H1 (cell line): ENCODE data around the gene DARS1. TPM values are rescaled to one million over a fixed set of nuclear protein-coding genes. Genes with fewer than 3 reads are reported as not detected.

Experiments used
- CTCF ChIA-PET: fragments of 300-600 bp; sonication (Branson Sonifier 250); formaldehyde crosslinking; loops from one replicate; lab custom pipeline; 2021; ENCODE audit not compliant: partially characterized antibody; lab: Charles Lee
- POLR2A ChIA-PET: fragments of 300-600 bp; sonication (Branson Sonifier 250); formaldehyde crosslinking; loops from one replicate; lab custom pipeline; 2021; ENCODE audit warnings: inconsistent platforms; ENCODE audit not compliant: partially characterized antibody; lab: Charles Lee
- DNase-seq, 2 experiments: peaks; one replicate each; pipeline versions ENCODE4 v3.0.0 to v3.0.0-alpha.2; 2010 to 2022; ENCODE audit warnings: low spot score in 2 of 2, low read depth in 1 of 2, mixed read lengths in 1 of 2
- FAIRE-seq: peaks from 2 replicates; lab custom pipeline; 2011; peaks lifted over from hg19 to GRCh38; lab: Jason Lieb, UNC
- H2AFZ ChIP-seq: 2 replicates; pipeline ENCODE4 v1.8.1; 2012; ENCODE audit warnings: low read length, inconsistent platforms
- H2AK5ac ChIP-seq: 2 replicates; pipeline ENCODE4 v1.6.1; 2013; ENCODE audit warnings: low read depth, low read length
- H2BK120ac ChIP-seq: replicated peaks from 2 replicates; pipeline ENCODE3; 2013; ENCODE audit warnings: low read depth, low read length, inconsistent platforms
- H2BK12ac ChIP-seq: 2 replicates; pipeline ENCODE4 v1.6.1; 2013; ENCODE audit warnings: low read depth, low read length
- H2BK15ac ChIP-seq: 2 replicates; pipeline ENCODE4 v1.6.1; 2013; ENCODE audit warnings: low read length
- H2BK20ac ChIP-seq: 2 replicates; pipeline ENCODE4 v1.6.1; 2013; ENCODE audit warnings: low read length
- H2BK5ac ChIP-seq: 2 replicates; pipeline ENCODE4 v1.6.1; 2013; ENCODE audit warnings: low read depth, low read length
- H3K14ac ChIP-seq: 2 replicates; pipeline ENCODE4 v1.6.1; 2013; ENCODE audit warnings: inconsistent platforms; ENCODE audit not compliant: insufficient read length
- H3K18ac ChIP-seq: 2 replicates; pipeline ENCODE4 v1.6.1; 2013; ENCODE audit warnings: low read length; ENCODE audit errors: extremely low read depth
- H3K23ac ChIP-seq: 2 replicates; pipeline ENCODE4 v1.6.1; 2013; ENCODE audit warnings: inconsistent platforms; ENCODE audit not compliant: insufficient read length
- H3K23me2 ChIP-seq: 2 replicates; pipeline ENCODE4 v1.6.1; 2013; ENCODE audit warnings: low read depth, low read length
- H3K27ac ChIP-seq: 2 replicates; pipeline ENCODE4 v1.6.1; 2011; ENCODE audit warnings: low read depth, low read length, inconsistent platforms
- H3K27me3 ChIP-seq, 4 experiments: replicated peaks in 1 of 4; 1 replicate in 1 of 4; 2 replicates in 3 of 4; pipeline versions ENCODE4 v1.6.1 to v1.8.1; 2011 to 2013; ENCODE audit warnings: low read length in 3 of 4, mild to moderate bottlenecking in 3 of 4, inconsistent platforms in 2 of 4, mixed read lengths in 2 of 4, moderate library complexity in 1 of 4; ENCODE audit not compliant: control insufficient read depth in 3 of 4, insufficient read depth in 3 of 4; ENCODE audit errors: extremely low read depth in 1 of 4
- H3K36me3 ChIP-seq, 4 experiments: 2 replicates each; pipeline versions ENCODE4 v1.6.1 to v1.8.1; 2011 to 2013; ENCODE audit warnings: mild to moderate bottlenecking in 4 of 4, low read length in 3 of 4, moderate library complexity in 2 of 4, control low read depth in 1 of 4, inconsistent platforms in 1 of 4; ENCODE audit not compliant: insufficient read depth in 4 of 4, control insufficient read depth in 2 of 4
- H3K4ac ChIP-seq: replicated peaks from 2 replicates; pipeline ENCODE3; 2013; ENCODE audit warnings: low read length, low read depth, mixed read lengths, inconsistent platforms; ENCODE audit not compliant: insufficient read length
- H3K4me1 ChIP-seq, 4 experiments: replicated peaks in 1 of 4; 1 replicate in 1 of 4; 2 replicates in 3 of 4; pipeline versions ENCODE4 v1.6.1 to v1.8.1; 2011 to 2013; ENCODE audit warnings: low read length in 3 of 4, inconsistent platforms in 2 of 4, mixed read lengths in 1 of 4; ENCODE audit not compliant: insufficient read depth in 4 of 4, control insufficient read depth in 3 of 4
- H3K4me2 ChIP-seq, 2 experiments: 2 replicates each; pipeline versions ENCODE4 v1.6.1 to v1.8.1; 2011 to 2013; ENCODE audit warnings: low read depth in 2 of 2, low read length in 2 of 2, control low read depth in 1 of 2, inconsistent platforms in 1 of 2, mild to moderate bottlenecking in 1 of 2; ENCODE audit not compliant: insufficient read depth in 1 of 2
- H3K4me3 ChIP-seq, 4 experiments: fragments of 200-600, 300-600 bp in 1 of 4; sonication (generic), shearing (Covaris generic), sonication (Bioruptor Twin) in 1 of 4; 2 replicates each; pipeline versions ENCODE4 v1.5.1 to v1.8.1; 2011 to 2016; ENCODE audit warnings: low read length in 4 of 4, low read depth in 3 of 4, control low read depth in 2 of 4, inconsistent platforms in 2 of 4, mild to moderate bottlenecking in 2 of 4, mixed read lengths in 1 of 4, moderate library complexity in 1 of 4; ENCODE audit not compliant: insufficient read depth in 2 of 4; ENCODE audit errors: extremely low read depth in 1 of 4
- H3K56ac ChIP-seq: replicated peaks from 2 replicates; pipeline ENCODE3; 2013; ENCODE audit warnings: low read depth, mild to moderate bottlenecking, mixed read lengths, low read length, inconsistent platforms; ENCODE audit not compliant: insufficient read length
- H3K79me1 ChIP-seq: 2 replicates; pipeline ENCODE4 v1.6.1; 2013; ENCODE audit warnings: low read depth, low read length, control low read depth
- H3K79me2 ChIP-seq, 2 experiments: 2 replicates each; pipeline versions ENCODE4 v1.6.1 to v1.8.1; 2012 to 2013; ENCODE audit warnings: low read length in 2 of 2, mild to moderate bottlenecking in 2 of 2, inconsistent platforms in 1 of 2; ENCODE audit not compliant: insufficient read depth in 2 of 2, control insufficient read depth in 1 of 2
- H3K9ac ChIP-seq, 4 experiments: replicated peaks in 1 of 4; 1 replicate in 1 of 4; 2 replicates in 3 of 4; pipeline versions ENCODE4 v1.6.1 to v1.8.1; 2011 to 2013; ENCODE audit warnings: low read depth in 3 of 4, low read length in 3 of 4, control low read depth in 2 of 4, mild to moderate bottlenecking in 2 of 4, moderate library complexity in 2 of 4, inconsistent platforms in 1 of 4; ENCODE audit errors: extremely low read depth in 1 of 4
- H3K9me3 ChIP-seq, 2 experiments: 2 replicates each; pipeline versions ENCODE4 v1.6.1 to v1.8.1; 2012 to 2013; ENCODE audit warnings: mild to moderate bottlenecking in 2 of 2, moderate library complexity in 2 of 2, control low read depth in 1 of 2, inconsistent platforms in 1 of 2, low read depth in 1 of 2, low read length in 1 of 2, mixed read lengths in 1 of 2; ENCODE audit not compliant: insufficient read depth in 2 of 2
- H4K20me1 ChIP-seq, 2 experiments: replicated peaks in 1 of 2; 2 replicates each; pipeline versions ENCODE3 to v1.8.1; 2011 to 2013; ENCODE audit warnings: inconsistent platforms in 2 of 2, low read length in 2 of 2, mild to moderate bottlenecking in 1 of 2; ENCODE audit not compliant: insufficient read depth in 2 of 2, control insufficient read depth in 1 of 2
- H4K5ac ChIP-seq: 2 replicates; pipeline ENCODE4 v1.6.1; 2013; ENCODE audit warnings: low read length, low read depth, mixed read lengths, inconsistent platforms; ENCODE audit not compliant: insufficient read length
- H4K8ac ChIP-seq: 2 replicates; pipeline ENCODE4 v1.8.0; 2013; ENCODE audit warnings: mild to moderate bottlenecking, moderate library complexity, low read length, inconsistent platforms; ENCODE audit not compliant: insufficient read depth; ENCODE audit errors: extremely low read depth
- H4K91ac ChIP-seq: replicated peaks from 2 replicates; pipeline ENCODE3; 2013; ENCODE audit warnings: low read length, mixed read lengths, inconsistent platforms; ENCODE audit not compliant: insufficient read length
- CEBPB ChIP-seq: IDR thresholded peaks from 2 replicates; pipeline ENCODE4 v1.6.1; 2012; ENCODE audit warnings: low read depth, low read length
- WGBS, 2 experiments: shearing (Covaris generic) in 1 of 2; methylation state at CpG; one replicate each; pipeline versions ENCODE4 v1.1.6 to v1.1.7; 2013 to 2015; ENCODE audit warnings: low lambda C conversion rate in 2 of 2, mixed read lengths in 2 of 2, inconsistent platforms in 1 of 2, low coverage in 1 of 2, missing lambda C conversion rate in 1 of 2; ENCODE audit not compliant: insufficient replicate concordance in 2 of 2, insufficient coverage in 1 of 2, insufficient read length in 1 of 2; ENCODE audit errors: extremely low coverage in 1 of 2, missing lambda C conversion rate in 1 of 2; 5-methylcytosine and 5-hydroxymethylcytosine counted together
- polyA plus RNA-seq, 7 experiments: library from polyadenylated mRNA; depleted of rRNA in 3 of 7; stranded (reverse) in 5 of 7; unstranded in 2 of 7; fragments of >200 nt in 5 of 7; fragments of 200-250 nt in 2 of 7; gene quantifications; 1 replicate in 5 of 7; 2 replicates in 1 of 7; 4 replicates in 1 of 7; pipeline versions ENCODE4 v1.2.1 to v1.2.3, GENCODE V29; 2011 to 2013; ENCODE audit warnings: missing spikeins in 2 of 7, mixed read lengths in 2 of 7
- total RNA-seq: library from RNA; stranded (reverse); fragmentation: NEBNext Ultra II Directional; extraction: Animal tissue kit (Norgen Biotek cat#: 25700); gene quantifications from 2 replicates; pipeline ENCODE4 v1.2.1, GENCODE V29; 2021

DARS1 gene
- total and polyA plus RNA-seq, 2 of the 8 experiments (the other 6 are each of a cell fraction or from before 2014, with no cell fraction given), result 61.7 to 85.9 TPM

- Histone ChIP-seq H2AK5ac (no peak overlapping the region), H3K27me3 (no peaks in the 10 kb centered on the region), H4K8ac (no peak overlapping the region), H3K9ac (no peak overlapping the region), H3K9me3 (no peaks in the 10 kb centered on the region), H3K4me2 (no peak overlapping the region), H3K79me1 (no peaks in the 10 kb centered on the region), H2BK120ac (no peak overlapping the region), H3K23me2 (no peaks in the 10 kb centered on the region), H2BK12ac (no peak overlapping the region), H2AFZ (no peak overlapping the region)
- FAIRE-seq, result no peak
- WGBS, 2 experiments, result 98% methylated on average over 2 of the region's 2 CpGs; no CpG with 5 or more reads in 1 of the 2 experiments
- POLR2A ChIA-PET, result interaction anchor here (0.8 kb wide), 1 partner anchor 16 kb away, joined by 4 read pairs; no protein-coding TSS in a partner anchor
- no peak for TF ChIP-seq CEBPB
- TF ChIP-seq, all 59 proteins: peak for 0
- H3K14ac ChIP-seq, result no peak overlapping the region
- no peak for DNase-seq
- H4K91ac ChIP-seq, result no peak overlapping the region
- no peak overlapping the region for H2BK15ac ChIP-seq
- H3K4ac ChIP-seq, result no peak overlapping the region
- H3K18ac ChIP-seq, result no peak overlapping the region
- no peaks in the 10 kb centered on the region for H3K79me2 ChIP-seq
- CTCF ChIA-PET, result interaction anchor here (0.7 to 1.1 kb wide), 4 partner anchors 13 to 73 kb away, joined by 3 to 6 read pairs (median 4); no protein-coding TSS in a partner anchor
- no peak overlapping the region for H4K5ac ChIP-seq
- H4K20me1 ChIP-seq, result no peaks in the 10 kb centered on the region
- H3K4me3 ChIP-seq, result no peak overlapping the region
- no peak overlapping the region for H3K27ac ChIP-seq
- H3K23ac ChIP-seq, result no peak overlapping the region
- H2BK20ac ChIP-seq, result no peak overlapping the region
- H3K36me3 ChIP-seq, result no peaks in the 10 kb centered on the region
- H3K56ac ChIP-seq, result no peak overlapping the region
- H3K4me1 ChIP-seq, result peaks cover 3 to 17% (median 7%) of the 10 kb centered on the region in 4 experiments; a peak in 5 of 7 replicates
- no peak overlapping the region for H2BK5ac ChIP-seq
Measured at GRCh38 chr2:136010126-136010525, 24.7 kb upstream of the DARS1 start.
